ENCODE results near the gene PNPLA7. TPM values are rescaled to one million over a fixed set of nuclear protein-coding genes. Genes with fewer than 3 reads are reported as not detected.

PNPLA7 gene
- total and polyA plus RNA-seq, 2 of the 4 experiments (the other 2 are of a cell fraction): under 0.01 to 0.89 TPM

DNA sequence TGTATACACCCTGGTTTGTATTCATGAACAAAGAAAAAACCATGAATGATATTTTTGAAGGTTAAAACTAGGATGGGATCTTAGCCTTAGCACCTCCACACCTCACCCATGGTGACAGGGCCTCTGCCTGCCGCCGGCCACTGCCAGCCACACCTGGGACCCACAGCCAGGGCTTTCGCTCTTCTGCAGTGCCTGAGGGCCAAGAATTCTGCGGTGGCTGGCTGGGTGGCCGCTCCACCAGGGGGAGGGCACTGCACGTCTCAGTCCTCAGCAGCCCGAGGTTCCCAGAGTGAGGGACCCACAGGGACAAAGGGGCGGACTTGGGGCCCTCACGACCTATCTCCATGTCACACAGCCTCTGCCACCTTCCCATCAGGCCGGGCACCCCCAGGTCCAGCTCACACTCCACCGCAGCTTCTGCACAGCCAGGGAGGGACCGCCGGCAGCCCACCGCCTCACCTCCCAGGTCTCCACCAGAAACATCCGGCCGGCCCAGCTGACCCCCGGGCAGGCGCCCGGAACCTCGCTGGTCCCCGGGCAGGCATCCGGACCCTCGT, 134.1 kb downstream of the PNPLA7 start:
- peaks cover 18 to 47% of the 10 kb centered on the region in 2 experiments for H3K79me1 ChIP-seq (ENCODE audit: low read depth in 1 of 2, low read length in 2 of 2)

More for the DNA sequence above, 134.1 kb downstream of the PNPLA7 start:
- in situ Hi-C loops (cut with MboI; ENCODE audit: low sequenced_read_pairs) (no loop called here), dilution Hi-C loops (cut with HindIII; ENCODE audit: low sequenced_read_pairs, unreplicated experiment) (no loop called here), intact Hi-C loops (cut with micrococcal nuclease) (no loop called here)
- Histone ChIP-seq H2AK5ac (ENCODE audit: low read depth, low read length) (no peak overlapping the region), H3K4ac (ENCODE audit: low read depth, low read length) (no peak overlapping the region), H2BK5ac (ENCODE audit: low read depth, low read length, poor library complexity, severe bottlenecking) (no peak overlapping the region), H3K27ac (ENCODE audit: insufficient read depth, low read length) (no peak overlapping the region), H2AFZ (replicated peaks; ENCODE audit: low read length, poor library complexity) (no peak overlapping the region), H2BK20ac (ENCODE audit: low read depth, low read length) (no peak overlapping the region), H3K9ac (ENCODE audit: low read depth, low read length) (no peak overlapping the region), H3K9me1 (ENCODE audit: insufficient read depth, low read length) (peaks cover 12% of the 10 kb centered on the region), H3K4me3 (ENCODE audit: insufficient read depth, low read depth, low read length) (no peak overlapping the region), H3K23ac (ENCODE audit: low read depth, low read length) (no peak overlapping the region), H2BK120ac (ENCODE audit: low read depth, low read length) (no peak overlapping the region), H3K56ac (ENCODE audit: extremely low read depth, insufficient read depth, low read length) (no peak overlapping the region), H4K20me1 (ENCODE audit: insufficient read depth, low read length) (no peaks in the 10 kb centered on the region), H3K9me3 (ENCODE audit: control insufficient read depth, insufficient read depth, low read length) (no peaks in the 10 kb centered on the region), H2AK9ac (replicated peaks; ENCODE audit: low read depth, low read length, poor library complexity) (no peak overlapping the region), H2BK15ac (ENCODE audit: low read depth, low read length) (no peak overlapping the region), H3K36me3 (ENCODE audit: control insufficient read depth, insufficient read depth, low read length) (peaks cover 3% of the 10 kb centered on the region; the same call in 1 of the 2 replicates), H4K5ac (ENCODE audit: low read depth, low read length) (no peak overlapping the region), H3K4me2 (ENCODE audit: low read depth, low read length) (no peak overlapping the region), H3K18ac (ENCODE audit: low read depth, low read length) (no peak overlapping the region), H3K27me3 (ENCODE audit: control insufficient read depth, insufficient read depth, low read length) (no peaks in the 10 kb centered on the region), H4K91ac (ENCODE audit: insufficient read depth, low read depth, low read length) (no peak overlapping the region), H3K14ac (replicated peaks; ENCODE audit: low read depth, low read length) (no peak overlapping the region), H4K8ac (ENCODE audit: low read depth in 2 of 2, low read length in 2 of 2) (no peak overlapping the region), H3K4me1 (ENCODE audit: control insufficient read depth, insufficient read depth, low read length) (peaks cover 17% of the 10 kb centered on the region)
- TF ChIP-seq NFE2L2 (IDR thresholded peaks at IDR 0.05; ENCODE audit: low read depth, low read length) (no peak), FOS (IDR thresholded peaks at IDR 0.05; ENCODE audit: low read depth, low read length) (no peak), MXI1 (IDR thresholded peaks at IDR 0.05; ENCODE audit: borderline replicate concordance, low read depth, low read length) (no peak), RFX5 (IDR thresholded peaks at IDR 0.05; ENCODE audit: low read depth, low read length) (no peak), RAD21 (IDR thresholded peaks at IDR 0.05; ENCODE audit: low read length) (no peak), BHLHE40 (IDR thresholded peaks at IDR 0.05; ENCODE audit: low read depth, low read length) (no peak), SMC3 (IDR thresholded peaks at IDR 0.05; ENCODE audit: low read depth, low read length) (no peak), POLR2A (IDR thresholded peaks at IDR 0.05; ENCODE audit: low read depth, low read length) (no peak), MAFK (IDR thresholded peaks at IDR 0.05; ENCODE audit: low read depth, low read length) (no peak), MAZ (IDR thresholded peaks at IDR 0.05; ENCODE audit: borderline replicate concordance, low read depth, low read length) (no peak), CEBPB (IDR thresholded peaks at IDR 0.05; ENCODE audit: low read depth, low read length) (no peak), CHD1 (IDR thresholded peaks at IDR 0.05; ENCODE audit: low read depth, low read length) (no peak)
- TF ChIP-seq, protein P1, sequence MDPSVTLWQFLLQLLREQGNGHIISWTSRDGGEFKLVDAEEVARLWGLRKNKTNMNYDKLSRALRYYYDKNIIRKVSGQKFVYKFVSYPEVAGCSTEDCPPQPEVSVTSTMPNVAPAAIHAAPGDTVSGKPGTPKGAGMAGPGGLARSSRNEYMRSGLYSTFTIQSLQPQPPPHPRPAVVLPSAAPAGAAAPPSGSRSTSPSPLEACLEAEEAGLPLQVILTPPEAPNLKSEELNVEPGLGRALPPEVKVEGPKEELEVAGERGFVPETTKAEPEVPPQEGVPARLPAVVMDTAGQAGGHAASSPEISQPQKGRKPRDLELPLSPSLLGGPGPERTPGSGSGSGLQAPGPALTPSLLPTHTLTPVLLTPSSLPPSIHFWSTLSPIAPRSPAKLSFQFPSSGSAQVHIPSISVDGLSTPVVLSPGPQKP (IDR thresholded peaks at IDR 0.05; ENCODE audit: borderline replicate concordance, low read depth, low read length): no peak
- TF ChIP-seq, protein P2, sequence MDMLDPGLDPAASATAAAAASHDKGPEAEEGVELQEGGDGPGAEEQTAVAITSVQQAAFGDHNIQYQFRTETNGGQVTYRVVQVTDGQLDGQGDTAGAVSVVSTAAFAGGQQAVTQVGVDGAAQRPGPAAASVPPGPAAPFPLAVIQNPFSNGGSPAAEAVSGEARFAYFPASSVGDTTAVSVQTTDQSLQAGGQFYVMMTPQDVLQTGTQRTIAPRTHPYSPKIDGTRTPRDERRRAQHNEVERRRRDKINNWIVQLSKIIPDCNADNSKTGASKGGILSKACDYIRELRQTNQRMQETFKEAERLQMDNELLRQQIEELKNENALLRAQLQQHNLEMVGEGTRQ (IDR thresholded peaks at IDR 0.05; ENCODE audit: low read depth, low read length): no peak
- TF ChIP-seq, protein P3, sequence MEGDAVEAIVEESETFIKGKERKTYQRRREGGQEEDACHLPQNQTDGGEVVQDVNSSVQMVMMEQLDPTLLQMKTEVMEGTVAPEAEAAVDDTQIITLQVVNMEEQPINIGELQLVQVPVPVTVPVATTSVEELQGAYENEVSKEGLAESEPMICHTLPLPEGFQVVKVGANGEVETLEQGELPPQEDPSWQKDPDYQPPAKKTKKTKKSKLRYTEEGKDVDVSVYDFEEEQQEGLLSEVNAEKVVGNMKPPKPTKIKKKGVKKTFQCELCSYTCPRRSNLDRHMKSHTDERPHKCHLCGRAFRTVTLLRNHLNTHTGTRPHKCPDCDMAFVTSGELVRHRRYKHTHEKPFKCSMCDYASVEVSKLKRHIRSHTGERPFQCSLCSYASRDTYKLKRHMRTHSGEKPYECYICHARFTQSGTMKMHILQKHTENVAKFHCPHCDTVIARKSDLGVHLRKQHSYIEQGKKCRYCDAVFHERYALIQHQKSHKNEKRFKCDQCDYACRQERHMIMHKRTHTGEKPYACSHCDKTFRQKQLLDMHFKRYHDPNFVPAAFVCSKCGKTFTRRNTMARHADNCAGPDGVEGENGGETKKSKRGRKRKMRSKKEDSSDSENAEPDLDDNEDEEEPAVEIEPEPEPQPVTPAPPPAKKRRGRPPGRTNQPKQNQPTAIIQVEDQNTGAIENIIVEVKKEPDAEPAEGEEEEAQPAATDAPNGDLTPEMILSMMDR (conservative IDR thresholded peaks at IDR 0.05; ENCODE audit: low read depth, low read length): no peak
- no TSS peak for BruUV-seq (replicated peaks)
- DNase-seq (no peak), ATAC-seq (ENCODE audit: low read depth) (no peak)
- ChIA-PET CTCF (no interaction called here), POLR2A (ENCODE audit: unreplicated experiment) (no interaction called here)
- 100% methylated on average over 1 of the region's 23 CpGs; no CpG with 5 or more reads in 1 of the 2 experiments for WGBS, 2 experiments (ENCODE audit: extremely low coverage in 2 of 2, insufficient read length in 1 of 2)

Measured in IMR-90 (cell line).